Measurements from ENCODE around the gene RINL.

The RINL gene, protein sequence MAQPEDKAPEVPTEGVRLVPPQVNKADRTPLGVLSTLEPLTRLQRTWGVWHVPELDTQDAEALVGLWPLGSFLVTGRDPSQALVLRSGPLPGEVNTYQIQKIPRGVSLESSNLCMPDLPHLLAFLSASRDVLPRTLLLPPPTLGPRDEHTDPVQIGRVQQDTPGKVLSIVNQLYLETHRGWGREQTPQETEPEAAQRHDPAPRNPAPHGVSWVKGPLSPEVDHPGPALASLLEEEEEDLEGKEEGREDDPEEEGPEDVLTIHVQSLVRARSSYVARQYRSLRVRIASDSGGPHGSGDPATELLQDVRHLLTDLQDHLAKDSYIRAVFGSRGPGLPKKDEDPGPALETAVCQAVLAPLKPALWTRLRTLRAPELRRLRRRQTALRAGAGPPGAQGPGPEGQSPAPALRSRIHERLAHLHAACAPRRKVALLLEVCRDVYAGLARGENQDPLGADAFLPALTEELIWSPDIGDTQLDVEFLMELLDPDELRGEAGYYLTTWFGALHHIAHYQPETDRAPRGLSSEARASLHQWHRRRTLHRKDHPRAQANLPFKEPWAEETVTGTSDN

GRCh38 chr19:38877781-38878574, at the start of gene RINL:
RINL (minus strand) TSS chr19:38878275; CDS start chr19:38876742, 1,533 bp downstream.
- no peak for DNase-seq

DNA sequence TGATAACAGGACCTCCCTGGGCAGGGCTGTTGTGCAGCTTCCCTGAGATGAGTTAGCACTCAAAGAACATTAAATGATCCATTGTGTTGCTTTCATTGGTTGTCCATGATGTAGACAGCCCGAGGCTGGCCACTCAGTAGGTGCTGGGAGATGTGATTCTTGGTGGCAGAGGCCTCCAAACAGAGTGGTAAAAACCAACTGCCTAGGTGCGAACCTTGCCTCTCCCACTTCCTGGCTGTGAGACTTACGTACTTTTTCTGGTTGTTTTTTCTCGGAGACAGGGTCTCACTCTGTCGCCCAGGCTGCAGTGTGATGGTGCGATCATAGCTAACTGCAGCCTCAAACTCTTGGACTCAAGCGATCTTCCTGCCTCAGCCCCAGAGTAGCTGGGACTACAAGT, 46.3 kb upstream of the RINL start:
- DNase-seq, result no peak

DNA sequence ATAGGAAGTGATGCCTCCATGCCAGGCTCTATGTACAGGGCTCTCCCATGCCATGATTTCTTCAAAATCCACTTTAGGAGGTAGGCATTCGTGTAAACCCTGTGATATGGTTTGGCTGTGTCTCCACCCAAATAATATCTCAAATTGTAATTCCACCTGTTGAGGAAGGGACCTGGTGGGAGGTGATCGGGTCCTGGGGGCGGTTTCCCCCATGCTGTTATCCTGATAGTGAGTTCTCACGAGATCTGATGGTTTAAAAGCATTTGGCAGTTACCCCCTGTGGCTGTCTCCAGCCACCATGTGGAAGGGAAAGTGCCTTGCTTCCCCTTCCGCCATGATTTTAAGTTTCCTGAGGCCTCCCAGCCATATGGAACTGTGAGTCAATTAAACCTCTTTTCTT, 44.4 kb upstream of the RINL start:
- DNase-seq, result no peak

DNA sequence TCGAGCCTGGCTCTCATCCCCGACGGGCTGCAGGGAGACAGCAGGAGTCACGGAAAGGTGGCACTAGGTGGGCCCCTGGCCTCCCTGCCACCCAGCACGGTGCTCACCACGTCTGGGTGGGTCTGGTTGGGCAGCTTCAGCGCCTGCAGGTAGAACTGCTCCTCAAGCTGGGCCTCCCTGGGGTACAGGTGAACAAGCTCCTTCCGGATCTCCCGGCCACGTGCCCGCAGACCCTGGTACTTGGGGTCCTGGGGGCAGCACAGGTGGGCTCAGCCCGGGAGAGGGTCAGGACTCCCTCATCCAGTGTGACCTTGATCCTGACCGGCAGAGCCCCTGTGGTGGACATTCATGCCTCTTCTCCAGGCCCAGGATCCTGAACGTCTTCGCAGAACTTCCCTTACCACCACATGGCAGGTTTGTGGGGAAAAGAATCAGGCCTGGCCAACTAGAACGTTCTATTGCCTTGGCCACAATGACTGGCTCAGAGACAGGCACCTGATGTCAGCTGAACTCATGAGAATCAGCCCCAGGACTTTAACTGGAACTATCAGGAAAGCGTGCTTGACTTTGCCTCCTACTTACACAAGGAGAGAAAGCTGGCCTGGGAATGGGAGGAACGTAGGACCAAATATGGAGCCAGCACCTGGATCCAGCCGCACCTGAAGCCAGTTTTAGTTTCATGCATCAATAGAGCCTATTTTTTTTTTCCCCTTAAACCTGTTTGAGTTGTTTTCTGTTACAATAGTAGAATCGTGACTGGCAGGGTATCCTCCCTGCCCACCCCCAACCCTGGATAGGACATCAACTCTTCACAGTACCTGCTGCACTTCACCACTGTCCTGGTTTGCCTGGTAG, 43.6 kb upstream of the RINL start:
- no peak for DNase-seq

- DNase-seq, result no peak
Measured at GRCh38 chr19:38920602-38921419, 42.7 kb upstream of the RINL start.

DNA sequence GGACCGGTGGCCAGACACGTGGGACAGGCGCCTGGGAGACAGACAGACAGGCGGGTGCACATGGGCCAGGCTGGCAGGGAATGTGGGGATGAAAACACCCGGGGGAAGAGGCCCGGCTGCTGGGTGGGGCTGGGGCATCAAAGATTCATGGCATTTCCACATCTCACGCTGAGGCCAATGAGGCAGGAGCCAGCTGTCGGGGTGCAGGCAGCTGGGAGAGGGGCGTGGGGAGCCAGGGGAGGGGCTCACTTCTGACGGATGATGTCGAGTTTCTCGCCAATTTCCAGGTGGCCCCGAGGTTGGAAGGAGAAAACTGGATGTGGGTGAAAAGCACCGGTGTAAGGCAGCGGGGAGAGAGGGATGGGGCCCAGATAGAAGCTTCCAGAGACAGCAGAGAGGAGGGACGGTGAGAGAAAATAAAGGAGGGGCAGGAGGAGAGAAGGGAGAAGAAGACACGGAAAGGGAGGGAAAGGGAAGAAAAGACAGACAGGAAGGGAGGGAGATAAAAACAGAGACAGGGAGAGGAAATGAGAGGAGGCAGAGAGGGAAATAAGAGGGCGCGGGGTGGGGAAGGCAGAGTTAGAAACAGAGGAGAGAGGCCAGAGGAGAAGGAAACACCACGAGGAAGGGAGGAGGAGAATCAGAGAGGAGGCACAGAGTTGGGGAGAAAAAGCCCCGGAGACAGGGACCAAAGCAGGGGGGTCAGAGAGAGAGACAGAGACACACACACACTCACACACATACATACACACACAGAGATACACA, 41.9 kb upstream of the RINL start:
- no peak for DNase-seq

DNA sequence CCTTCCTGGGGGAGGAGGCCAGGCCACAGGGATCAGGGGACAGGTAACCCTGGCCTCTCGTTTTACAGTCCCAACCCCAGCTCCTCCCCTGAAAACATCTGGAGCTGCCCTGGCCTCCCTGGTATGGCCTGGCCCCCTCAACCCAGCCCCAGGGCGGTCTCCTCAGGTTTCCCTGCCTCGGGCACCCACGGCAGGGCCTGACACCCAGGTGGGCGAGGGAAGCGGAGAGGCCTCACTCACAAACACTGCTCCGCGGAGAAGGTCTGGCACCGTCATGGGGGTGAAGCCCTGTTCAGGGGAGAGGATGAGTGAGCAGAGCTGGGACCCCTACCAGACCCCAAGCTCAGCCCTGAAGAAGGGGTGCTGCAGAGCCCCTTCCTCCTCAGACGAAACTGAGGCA, 40.5 kb upstream of the RINL start:
- DNase-seq, result no peak

DNA sequence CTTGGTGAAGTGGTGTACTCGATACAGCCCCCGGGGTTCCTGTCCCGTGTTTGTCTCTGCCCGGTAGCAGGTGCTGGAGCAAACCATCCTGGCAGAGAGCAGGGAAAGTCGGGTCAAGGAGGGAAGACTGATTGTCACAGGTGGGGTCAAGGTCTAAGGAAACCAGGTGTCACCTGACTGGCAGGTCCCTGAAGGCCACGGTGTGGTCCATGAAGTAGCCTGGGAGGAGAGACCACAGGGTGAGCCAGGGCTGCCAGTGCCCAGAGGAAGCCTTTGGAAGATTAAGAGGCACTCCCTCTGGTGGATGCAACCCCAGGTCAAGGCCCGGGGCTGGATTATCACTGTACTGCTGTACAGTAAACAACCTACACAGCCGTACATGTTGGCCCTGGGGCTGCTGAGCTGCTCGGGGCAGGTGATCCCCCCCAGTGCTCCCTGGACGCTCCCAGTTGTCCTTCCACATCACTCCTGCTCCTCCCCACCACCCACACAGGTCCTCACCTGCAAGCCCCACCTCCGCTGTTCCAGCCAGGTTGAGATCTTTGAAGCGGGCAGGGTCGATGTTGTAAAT, 39.9 kb upstream of the RINL start:
- no peak for DNase-seq

- no peak for DNase-seq
Measured at GRCh38 chr19:38917516-38917915, 39.4 kb upstream of the RINL start.

- no peak for DNase-seq
Measured at GRCh38 chr19:38915329-38916321, 37.5 kb upstream of the RINL start.

GRCh38 chr19:38913958-38914357, 35.9 kb upstream of the RINL start:
- no peak for DNase-seq

DNA sequence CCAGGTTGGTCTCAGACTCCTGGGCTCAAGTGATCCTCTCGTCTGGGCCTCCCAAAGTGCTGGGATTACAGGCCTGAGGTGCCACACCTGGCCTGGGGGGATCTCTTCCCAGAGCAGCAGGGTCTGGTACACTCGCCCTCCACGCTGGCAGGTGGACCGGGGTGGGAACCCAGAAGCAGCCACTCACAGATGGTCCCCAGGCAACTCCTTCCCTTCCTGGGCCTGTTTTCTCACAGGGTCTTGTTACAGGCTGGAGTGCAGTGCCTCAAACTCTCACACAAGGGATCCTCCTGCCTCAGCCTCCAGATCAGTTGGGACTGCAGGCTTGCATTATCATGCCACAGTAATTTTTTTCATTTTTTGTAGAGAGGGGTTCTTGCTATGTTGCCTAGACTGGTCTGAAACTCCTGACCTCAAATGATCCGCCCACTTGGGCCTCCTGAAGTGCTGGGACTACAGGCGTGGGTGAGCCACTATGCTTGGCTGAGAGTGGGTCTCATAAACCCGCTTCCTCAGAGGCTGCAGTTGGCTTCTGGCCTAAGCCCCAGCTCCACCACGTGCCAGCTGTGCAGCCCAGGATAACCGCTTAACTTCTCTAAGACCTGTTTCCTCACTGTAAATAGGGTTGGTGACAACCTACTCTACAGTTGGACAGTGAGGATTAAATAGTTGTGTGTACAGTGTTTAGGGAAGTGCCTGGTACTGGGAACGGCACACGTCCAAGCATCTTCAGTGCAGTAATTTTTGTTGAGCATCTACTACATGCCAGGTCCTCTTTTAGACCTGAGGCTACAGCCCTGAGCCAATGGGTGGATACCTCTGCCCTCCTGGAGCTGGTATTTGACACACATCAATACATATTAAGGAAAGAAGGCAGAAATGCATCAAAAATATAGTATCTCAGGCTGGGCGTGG, 34.8 kb upstream of the RINL start:
- DNase-seq, result no peak

- DNase-seq, result no peak
Measured at GRCh38 chr19:38911388-38912001, 33.4 kb upstream of the RINL start.

DNA sequence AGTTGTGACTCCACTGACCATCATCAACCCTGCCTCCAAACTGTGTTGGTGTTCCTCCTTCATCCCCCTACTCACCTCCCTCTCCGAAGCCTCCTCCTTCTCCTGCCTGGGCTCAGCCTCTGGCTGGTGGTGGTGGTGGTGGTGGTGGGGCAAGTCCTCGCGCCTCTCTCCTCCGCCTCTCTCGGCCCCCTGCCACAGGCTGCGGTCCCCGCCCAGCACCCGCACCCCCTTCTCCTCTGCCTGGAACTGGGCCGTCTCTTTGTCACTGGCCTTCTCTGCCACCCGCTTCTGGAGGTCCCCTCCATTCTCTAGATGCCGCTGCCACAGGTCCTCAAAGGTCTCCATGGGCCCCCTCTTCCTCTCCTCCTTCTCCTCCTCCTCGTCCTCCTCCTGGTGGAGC, 32.4 kb upstream of the RINL start:
- no peak for DNase-seq

DNA sequence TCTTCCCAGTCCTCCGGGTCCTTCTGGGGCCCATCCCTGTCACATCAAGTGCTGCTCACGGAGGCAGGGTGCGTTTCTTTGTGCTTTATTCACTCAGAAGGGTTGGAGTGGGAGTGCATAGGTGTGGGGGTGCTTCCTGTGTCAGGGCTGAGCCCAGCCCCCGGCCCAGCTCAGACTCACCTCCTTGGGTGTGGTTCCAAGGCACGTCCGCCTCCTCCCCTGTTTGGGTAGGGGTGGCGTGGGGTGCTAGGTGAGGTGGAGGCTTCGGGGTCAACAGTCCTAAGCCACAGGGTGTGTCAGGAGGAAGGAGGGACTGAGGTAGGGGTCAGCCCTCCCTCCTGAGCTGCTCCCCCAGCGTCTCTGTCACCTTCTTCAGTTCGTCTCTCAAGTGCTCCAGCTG, 30.8 kb upstream of the RINL start:
- no peak for DNase-seq

DNA sequence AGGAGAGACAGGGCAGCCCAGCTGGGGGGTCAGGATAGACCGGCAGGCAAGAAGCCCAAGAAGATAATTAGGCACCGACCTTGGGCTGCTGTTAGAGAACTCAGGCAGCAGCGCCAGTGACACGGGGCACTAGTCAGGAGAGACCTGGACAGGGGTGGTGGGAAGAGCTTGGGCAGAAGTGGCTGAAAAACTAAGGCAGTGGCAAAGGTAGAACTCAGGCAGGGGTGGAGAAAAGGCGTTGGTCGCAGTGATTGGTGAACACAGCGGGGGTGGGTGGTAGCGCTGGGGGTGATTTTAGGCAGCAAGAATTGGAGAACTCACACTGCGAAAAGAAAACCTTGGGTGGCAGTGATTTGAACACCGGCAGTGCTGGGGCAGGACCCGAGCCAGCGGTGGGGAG, 29.6 kb upstream of the RINL start:
- no peak for DNase-seq

- no peak for DNase-seq
Measured at GRCh38 chr19:38907227-38907626, 29.2 kb upstream of the RINL start.

- no peak for DNase-seq
Measured at GRCh38 chr19:38905620-38906019, 27.5 kb upstream of the RINL start.
